ENCODE data around the gene SLC30A1.

The SLC30A1 gene

GRCh38 chr1:211625040-211625439 is 46.1 kb upstream of the SLC30A1 start:
- no peaks in the 10 kb centered on the region for H3K9me3 ChIP-seq (ENCODE audit: insufficient read depth, low read depth, low read length)
- no peak overlapping the region for H4K8ac ChIP-seq (ENCODE audit: low read depth, low read length)
- DNase-seq: peak; percentile 50 to 72
- H3K18ac ChIP-seq (ENCODE audit: low read length): no peak overlapping the region
- no peaks in the 10 kb centered on the region for H3K79me1 ChIP-seq (ENCODE audit: low read length)
- H3K36me3 ChIP-seq (ENCODE audit: control insufficient read depth in 1 of 2, insufficient read depth in 2 of 2, low read length in 2 of 2): no peaks in the 10 kb centered on the region
- no peaks in the 10 kb centered on the region for H3K79me2 ChIP-seq (ENCODE audit: control insufficient read depth, insufficient read depth, low read length, poor library complexity)
- no peak overlapping the region for H3K9ac ChIP-seq (ENCODE audit: low read length)
- no peaks in the 10 kb centered on the region for H3K4me1 ChIP-seq (ENCODE audit: control insufficient read depth in 1 of 2, insufficient read depth in 2 of 2, low read length in 2 of 2)
- H3K27me3 ChIP-seq (ENCODE audit: insufficient read depth, low read length): no peaks in the 10 kb centered on the region
- H2AK5ac ChIP-seq (ENCODE audit: low read length): no peak overlapping the region
- no peak overlapping the region for H2BK12ac ChIP-seq (ENCODE audit: low read length)
- no peak overlapping the region for H2AFZ ChIP-seq (ENCODE audit: insufficient read depth, low read length, poor library complexity)
- no peak overlapping the region for H2BK120ac ChIP-seq (ENCODE audit: insufficient read depth, low read length, poor library complexity)
- no peak overlapping the region for H3K14ac ChIP-seq (ENCODE audit: low read length)
- WGBS (ENCODE audit: extremely low coverage, insufficient coverage, insufficient read length): no CpG with 5 or more reads among the region's 2 CpGs
- H3K23ac ChIP-seq (ENCODE audit: low read length): no peak overlapping the region
- H3K4me3 ChIP-seq (ENCODE audit: low read depth, low read length): no peak overlapping the region
- no peak overlapping the region for H2BK5ac ChIP-seq (ENCODE audit: low read depth, low read length, poor library complexity)
- H3K27ac ChIP-seq (ENCODE audit: low read depth, low read length): no peak overlapping the region
- no peak overlapping the region for H4K91ac ChIP-seq (ENCODE audit: low read depth, low read length)
- H4K12ac ChIP-seq (ENCODE audit: low read depth, low read length): no peak overlapping the region
- no peak overlapping the region for H3K4ac ChIP-seq (ENCODE audit: low read depth, low read length)
- H3K4me2 ChIP-seq (ENCODE audit: low read length): no peak overlapping the region

DNA sequence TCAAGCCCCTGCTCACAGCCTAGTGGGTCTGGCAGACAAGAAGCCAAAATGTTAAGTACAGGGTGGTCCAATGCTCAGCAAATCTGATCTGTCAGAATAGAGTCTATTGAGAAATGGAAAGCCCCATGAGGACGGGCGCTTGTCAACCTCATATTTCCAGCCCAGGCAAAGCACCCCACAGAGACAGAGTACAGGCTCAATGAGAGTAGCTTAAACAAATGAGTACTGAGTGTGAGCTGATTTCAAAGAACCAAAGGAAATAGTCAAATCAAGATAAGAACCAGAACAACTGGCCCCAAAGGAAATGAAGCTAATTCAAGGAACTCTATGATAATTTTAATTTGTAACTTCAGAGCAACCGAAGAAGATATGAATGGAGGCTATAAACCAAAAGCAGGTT is 44.6 kb upstream of the SLC30A1 start:
- no peak overlapping the region for H2AFZ ChIP-seq (ENCODE audit: insufficient read depth, low read length, poor library complexity)
- H2BK12ac ChIP-seq (ENCODE audit: low read length): no peak overlapping the region
- H3K27ac ChIP-seq (ENCODE audit: low read depth, low read length): no peak overlapping the region
- no peak overlapping the region for H3K4me3 ChIP-seq (ENCODE audit: low read depth, low read length)
- no peak overlapping the region for H4K8ac ChIP-seq (ENCODE audit: low read depth, low read length)
- H3K14ac ChIP-seq (ENCODE audit: low read length): no peak overlapping the region
- no peak overlapping the region for H3K4me2 ChIP-seq (ENCODE audit: low read length)
- no CpG with 5 or more reads among the region's 3 CpGs for WGBS (ENCODE audit: extremely low coverage, insufficient coverage, insufficient read length)
- no peaks in the 10 kb centered on the region for H3K36me3 ChIP-seq (ENCODE audit: control insufficient read depth in 1 of 2, insufficient read depth in 2 of 2, low read length in 2 of 2)
- no peak overlapping the region for H2BK120ac ChIP-seq (ENCODE audit: insufficient read depth, low read length, poor library complexity)
- H3K9ac ChIP-seq (ENCODE audit: low read length): no peak overlapping the region
- no peak overlapping the region for H3K18ac ChIP-seq (ENCODE audit: low read length)
- no peak overlapping the region for H4K91ac ChIP-seq (ENCODE audit: low read depth, low read length)
- H2AK5ac ChIP-seq (ENCODE audit: low read length): no peak overlapping the region
- peaks cover 2% of the 10 kb centered on the region for H3K9me3 ChIP-seq (ENCODE audit: insufficient read depth, low read depth, low read length)
- no peaks in the 10 kb centered on the region for H3K79me2 ChIP-seq (ENCODE audit: control insufficient read depth, insufficient read depth, low read length, poor library complexity)
- H3K27me3 ChIP-seq (ENCODE audit: insufficient read depth, low read length): no peaks in the 10 kb centered on the region
- H3K23ac ChIP-seq (ENCODE audit: low read length): no peak overlapping the region
- no peaks in the 10 kb centered on the region for H3K79me1 ChIP-seq (ENCODE audit: low read length)
- H4K12ac ChIP-seq (ENCODE audit: low read depth, low read length): no peak overlapping the region
- no peak overlapping the region for H2BK5ac ChIP-seq (ENCODE audit: low read depth, low read length, poor library complexity)
- H3K4ac ChIP-seq (ENCODE audit: low read depth, low read length): no peak overlapping the region
- no peak for DNase-seq
- no peaks in the 10 kb centered on the region for H3K4me1 ChIP-seq (ENCODE audit: control insufficient read depth in 1 of 2, insufficient read depth in 2 of 2, low read length in 2 of 2)

DNA sequence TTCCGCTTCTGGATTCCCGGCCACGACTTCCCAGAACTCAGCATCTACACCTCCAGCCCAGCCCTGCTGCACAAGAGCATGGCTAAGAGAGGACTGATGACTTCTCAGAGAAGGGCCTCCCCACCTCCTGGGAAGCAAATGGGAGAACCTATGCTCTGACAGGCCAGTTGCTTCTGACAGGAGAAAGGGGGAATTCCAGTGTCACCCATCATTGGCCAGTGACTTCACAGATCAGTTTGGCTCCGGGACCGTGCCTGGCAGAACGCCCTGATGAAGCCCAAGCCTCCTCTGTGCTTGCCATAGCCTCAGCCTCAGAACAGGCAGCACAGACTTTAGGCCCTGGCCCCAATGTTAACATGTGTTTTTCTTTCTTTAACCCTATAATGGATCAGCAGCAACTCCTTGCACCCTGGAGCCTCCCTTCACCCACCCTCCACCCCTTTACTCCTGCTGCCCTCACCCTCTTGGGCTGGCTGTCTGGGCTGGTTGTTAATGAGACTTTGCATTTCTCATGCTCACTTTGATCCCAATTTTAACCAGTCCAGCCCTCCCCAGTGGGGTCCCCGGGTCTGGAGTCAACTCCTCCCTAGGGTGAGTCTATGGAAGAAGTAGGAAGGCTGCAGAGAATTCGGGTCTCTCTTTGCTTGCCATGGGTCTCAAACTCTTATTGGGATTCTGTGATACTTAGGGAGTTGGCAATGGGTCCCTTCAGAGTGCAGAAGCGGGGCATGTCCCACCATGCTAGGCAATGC is 42.7 kb upstream of the SLC30A1 start:
- no peaks in the 10 kb centered on the region for H3K79me2 ChIP-seq (ENCODE audit: control insufficient read depth, insufficient read depth, low read length, poor library complexity)
- H3K9me3 ChIP-seq (ENCODE audit: insufficient read depth, low read depth, low read length): peaks cover 2% of the 10 kb centered on the region
- H2AFZ ChIP-seq (ENCODE audit: insufficient read depth, low read length, poor library complexity): no peak overlapping the region
- H2BK5ac ChIP-seq (ENCODE audit: low read depth, low read length, poor library complexity): no peak overlapping the region
- no peaks in the 10 kb centered on the region for H3K27me3 ChIP-seq (ENCODE audit: insufficient read depth, low read length)
- H3K4ac ChIP-seq (ENCODE audit: low read depth, low read length): no peak overlapping the region
- no peaks in the 10 kb centered on the region for H3K36me3 ChIP-seq (ENCODE audit: control insufficient read depth in 1 of 2, insufficient read depth in 2 of 2, low read length in 2 of 2)
- H2AK5ac ChIP-seq (ENCODE audit: low read length): no peak overlapping the region
- H2BK120ac ChIP-seq (ENCODE audit: insufficient read depth, low read length, poor library complexity): no peak overlapping the region
- H4K91ac ChIP-seq (ENCODE audit: low read depth, low read length): no peak overlapping the region
- no peak overlapping the region for H4K12ac ChIP-seq (ENCODE audit: low read depth, low read length)
- H3K4me1 ChIP-seq (ENCODE audit: control insufficient read depth in 1 of 2, insufficient read depth in 2 of 2, low read length in 2 of 2): no peaks in the 10 kb centered on the region
- H3K4me3 ChIP-seq (ENCODE audit: low read depth, low read length): no peak overlapping the region
- H4K8ac ChIP-seq (ENCODE audit: low read depth, low read length): no peak overlapping the region
- DNase-seq: no peak
- H3K14ac ChIP-seq (ENCODE audit: low read length): no peak overlapping the region
- no peak overlapping the region for H3K27ac ChIP-seq (ENCODE audit: low read depth, low read length)
- no peak overlapping the region for H2BK12ac ChIP-seq (ENCODE audit: low read length)
- no peaks in the 10 kb centered on the region for H3K79me1 ChIP-seq (ENCODE audit: low read length)
- H3K18ac ChIP-seq (ENCODE audit: low read length): no peak overlapping the region
- no peak overlapping the region for H3K4me2 ChIP-seq (ENCODE audit: low read length)
- no peak overlapping the region for H3K9ac ChIP-seq (ENCODE audit: low read length)
- H3K23ac ChIP-seq (ENCODE audit: low read length): no peak overlapping the region
- WGBS (ENCODE audit: extremely low coverage, insufficient coverage, insufficient read length): no CpG with 5 or more reads among the region's 9 CpGs

GRCh38 chr1:211620097-211620496 is 41.1 kb upstream of the SLC30A1 start:
- no peak for DNase-seq
- WGBS (ENCODE audit: extremely low coverage, insufficient coverage, insufficient read length): 100% methylated on average over 1 of the region's 5 CpGs
- Histone ChIP-seq H3K79me1 (ENCODE audit: low read length) (no peaks in the 10 kb centered on the region), H2BK5ac (ENCODE audit: low read depth, low read length, poor library complexity) (no peak overlapping the region), H3K27ac (ENCODE audit: low read depth, low read length) (no peak overlapping the region), H3K23ac (ENCODE audit: low read length) (no peak overlapping the region), H2AFZ (ENCODE audit: insufficient read depth, low read length, poor library complexity) (no peak overlapping the region), H3K36me3 (ENCODE audit: control insufficient read depth in 1 of 2, insufficient read depth in 2 of 2, low read length in 2 of 2) (no peaks in the 10 kb centered on the region), H3K79me2 (ENCODE audit: control insufficient read depth, insufficient read depth, low read length, poor library complexity) (no peaks in the 10 kb centered on the region), H3K4me2 (ENCODE audit: low read length) (no peak overlapping the region), H3K9me3 (ENCODE audit: insufficient read depth, low read depth, low read length) (peaks cover 2% of the 10 kb centered on the region), H4K8ac (ENCODE audit: low read depth, low read length) (no peak overlapping the region), H3K9ac (ENCODE audit: low read length) (no peak overlapping the region), H3K27me3 (ENCODE audit: insufficient read depth, low read length) (no peaks in the 10 kb centered on the region), H3K18ac (ENCODE audit: low read length) (no peak overlapping the region), H2BK12ac (ENCODE audit: low read length) (no peak overlapping the region), H3K4me1 (ENCODE audit: control insufficient read depth in 1 of 2, insufficient read depth in 2 of 2, low read length in 2 of 2) (no peaks in the 10 kb centered on the region), H4K12ac (ENCODE audit: low read depth, low read length) (no peak overlapping the region), H4K91ac (ENCODE audit: low read depth, low read length) (no peak overlapping the region), H3K4me3 (ENCODE audit: low read depth, low read length) (no peak overlapping the region), H2AK5ac (ENCODE audit: low read length) (no peak overlapping the region), H3K14ac (ENCODE audit: low read length) (no peak overlapping the region), H2BK120ac (ENCODE audit: insufficient read depth, low read length, poor library complexity) (no peak overlapping the region), H3K4ac (ENCODE audit: low read depth, low read length) (no peak overlapping the region)
